ENCODE data around the gene UBR4. TPM values are rescaled to one million over a fixed set of nuclear protein-coding genes. Genes with fewer than 3 reads are reported as not detected.
A peak's percentile ranks its signal among the peaks of the same experiment; 100 is the strongest.

UBR4 gene
- total RNA-seq, 1 experiment from 2014 or later = 131 TPM

GRCh38 chr1:19083081-19083480 is 127.0 kb downstream of the UBR4 start:
- H3K36me3 Mint-ChIP-seq (ENCODE audit: insufficient read depth in 1 of 3, low read depth in 3 of 3) = peaks cover 42 to 97% (median 80%) of the 10 kb centered on the region in 3 experiments; a peak in 6 of 7 replicates
- no peak overlapping the region; a peak in 1 of 5 replicates for H3K4me3 Mint-ChIP-seq
- DNase-seq = no peak

More at GRCh38 chr1:19083081-19083480, 127.0 kb downstream of the UBR4 start:
- H4K5ac ChIP-seq (ENCODE audit: insufficient read length, low read depth, low read length) = no peak overlapping the region
- no peaks in the 10 kb centered on the region for H3K4me1 ChIP-seq (ENCODE audit: insufficient read depth, low read length)
- no peaks in the 10 kb centered on the region for H3K9me3 ChIP-seq (ENCODE audit: control insufficient read depth, low read depth, low read length)
- H4K8ac ChIP-seq (replicated peaks; ENCODE audit: insufficient read length, low read depth, low read length) = no peak overlapping the region
- no peak overlapping the region for H2AFZ ChIP-seq (ENCODE audit: low read length)
- H2BK20ac ChIP-seq (ENCODE audit: low read depth, low read length, poor library complexity, severe bottlenecking) = no peak overlapping the region
- no peak overlapping the region for H3K56ac ChIP-seq (ENCODE audit: insufficient read length, low read depth, low read length)
- no peaks in the 10 kb centered on the region for H3K9me3 Mint-ChIP-seq
- no peaks in the 10 kb centered on the region for H3K79me2 ChIP-seq (ENCODE audit: insufficient read depth, low read length)
- H2AK5ac ChIP-seq (ENCODE audit: insufficient read length, low read length) = no peak overlapping the region
- no peak overlapping the region for H3K4me2 ChIP-seq (ENCODE audit: insufficient read depth, insufficient read length, low read length)
- WGBS (ENCODE audit: extremely low coverage, insufficient read length, low lambda C conversion rate) = no CpG with 5 or more reads among the region's 7 CpGs
- no peaks in the 10 kb centered on the region for H3K4me1 Mint-ChIP-seq
- H3K27me3 Mint-ChIP-seq (ENCODE audit: low read depth) = no peaks in the 10 kb centered on the region
- H3K18ac ChIP-seq (ENCODE audit: insufficient read length, low read depth, low read length) = no peak overlapping the region
- H3K27ac Mint-ChIP-seq = peak overlapping the region in 1 of 3 experiments; percentile 68; a peak in 1 of 7 replicates
- H2BK12ac ChIP-seq (ENCODE audit: insufficient read length, low read depth, low read length) = no peak overlapping the region
- H3K23ac ChIP-seq (ENCODE audit: insufficient read length, low read depth, low read length) = no peak overlapping the region
- H3K4ac ChIP-seq (ENCODE audit: low read depth, low read length) = no peak overlapping the region
- TF ChIP-seq CTCF (conservative IDR thresholded peaks at IDR 0.05) = no peak
- no peak overlapping the region for H4K91ac ChIP-seq (ENCODE audit: insufficient read length, low read depth, low read length)
- no peak overlapping the region for H3K27ac ChIP-seq (ENCODE audit: insufficient read length, low read depth, low read length)
- no peak overlapping the region for H3K9ac ChIP-seq (ENCODE audit: extremely low read depth, insufficient read length, low read length)
- H3K14ac ChIP-seq (ENCODE audit: insufficient read depth, low read length) = no peak overlapping the region
- no peak overlapping the region for H2BK120ac ChIP-seq (ENCODE audit: low read depth, low read length, poor library complexity, severe bottlenecking)
- H2BK5ac ChIP-seq (ENCODE audit: insufficient read length, low read length) = no peak overlapping the region
- H3K79me1 ChIP-seq (ENCODE audit: insufficient read depth, low read depth, low read length, poor library complexity, severe bottlenecking) = no peaks in the 10 kb centered on the region
- no peaks in the 10 kb centered on the region for H3K27me3 ChIP-seq (ENCODE audit: insufficient read depth, low read length)
- no peak overlapping the region for H3T11ph ChIP-seq (ENCODE audit: low read length)
- H2BK15ac ChIP-seq (ENCODE audit: low read depth, low read length) = no peak overlapping the region
- H4K20me1 ChIP-seq (ENCODE audit: control insufficient read depth, insufficient read depth, insufficient read length) = no peaks in the 10 kb centered on the region
- no peaks in the 10 kb centered on the region for H3K23me2 ChIP-seq (ENCODE audit: insufficient read length, low read depth, low read length, poor library complexity, severe bottlenecking)
